ENCODE results near the gene ARSG. TPM values are rescaled to one million over a fixed set of nuclear protein-coding genes. Genes with fewer than 3 reads are reported as not detected.

Gene ARSG
- total and polyA plus RNA-seq, 2 donors (not counting 3 experiments of a cell fraction or from before 2014, with no cell fraction given), result 3.9 to 7.0 TPM

DNA sequence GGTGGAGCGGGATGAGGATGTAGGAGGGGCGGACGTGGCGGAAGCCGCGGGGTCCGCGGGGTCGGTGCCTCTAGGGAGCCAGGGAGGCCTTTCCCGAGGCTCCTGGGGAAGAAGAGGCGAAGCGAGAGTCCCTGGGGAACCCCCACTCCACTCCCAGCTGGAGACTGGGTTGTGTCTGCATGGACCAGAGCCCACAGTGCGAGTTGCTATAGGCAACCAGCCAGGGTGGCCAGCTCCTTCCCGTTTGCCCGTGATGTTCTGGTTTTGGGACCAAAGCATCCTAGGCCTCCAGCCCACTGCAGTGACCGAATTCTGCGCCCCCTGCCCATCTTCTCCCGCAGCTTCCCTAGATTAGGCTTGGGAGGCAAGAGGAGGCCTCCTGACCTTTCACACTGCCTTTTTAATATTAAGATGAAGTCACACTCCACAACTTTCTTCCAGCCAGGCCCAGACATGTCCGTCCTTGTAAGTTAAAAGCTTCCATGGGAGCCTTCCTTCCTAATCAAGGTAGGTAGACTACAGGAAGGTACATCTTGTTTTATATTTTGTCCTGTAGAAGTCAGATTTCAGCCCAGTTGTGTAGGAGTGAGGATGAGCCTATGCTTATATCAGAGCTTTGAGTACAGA is 43.0 kb upstream of the ARSG start:
- intact Hi-C loops (cut with micrococcal nuclease) (loop anchor here (5.0 kb wide), 1 partner anchor 209 kb away; the partner anchor contains the start of gene WIPI1), dilution Hi-C loops (cut with MboI; ENCODE audit: extremely low pct_ligation_motif_present, low sequenced_read_pairs) (no loop called here)
- Histone ChIP-seq H3K4me1 (ENCODE audit: control insufficient read depth, extremely low read depth, insufficient read depth, low read length) (peaks cover 8% of the 10 kb centered on the region), H3K4me2 (ENCODE audit: insufficient read depth, low read length) (peak overlapping the region; percentile 70), H3K27ac (ENCODE audit: insufficient read depth, low read depth, low read length) (peak overlapping the region; percentile 44), H3K4me3 (replicated peaks in 1 of 3; ENCODE audit: insufficient read depth in 1 of 3, low read depth in 1 of 3, low read length in 3 of 3) (peak overlapping the region; percentile 0 to 63 (median 25)), H3K27me3 (ENCODE audit: control insufficient read depth in 2 of 2, insufficient read depth in 2 of 2, low read length in 2 of 2) (no peaks in the 10 kb centered on the region), H3K9me3 (replicated peaks; ENCODE audit: control insufficient read depth, insufficient read depth, low read length) (no peaks in the 10 kb centered on the region), H3K9ac (replicated peaks; ENCODE audit: extremely low read depth, insufficient read depth, low read length) (peak overlapping the region; percentile 80), H4K20me1 (replicated peaks; ENCODE audit: control insufficient read depth, extremely low read depth, insufficient read depth, low read length) (no peaks in the 10 kb centered on the region), H3K9me1 (replicated peaks; ENCODE audit: control insufficient read depth, extremely low read depth, insufficient read depth, low read length) (no peaks in the 10 kb centered on the region), H3K79me2 (ENCODE audit: control insufficient read depth, insufficient read depth, low read length) (no peaks in the 10 kb centered on the region), H2AFZ (ENCODE audit: low read depth, low read length) (peak overlapping the region; percentile 2), H3K36me3 (ENCODE audit: control insufficient read depth in 2 of 2, extremely low read depth in 1 of 2, insufficient read depth in 2 of 2, low read length in 2 of 2) (peaks cover 0 to 2% of the 10 kb centered on the region in 2 experiments)
- ChIA-PET CTCF (interaction anchor here (0.9 to 2.5 kb wide), 12 partner anchors 10 to 213 kb away, joined by 3 to 12 read pairs (median 4); partner anchors contain the start of gene WIPI1), POLR2A (interaction anchor here (1.2 kb wide), 1 partner anchor 209 kb away, joined by 12 read pairs; the partner anchor contains the start of gene WIPI1)
- no peak for TF ChIP-seq MAX (IDR thresholded peaks at IDR 0.05; ENCODE audit: insufficient read depth, insufficient read length)
- no peak for TF ChIP-seq GATA2 (IDR thresholded peaks at IDR 0.05; ENCODE audit: insufficient read depth, insufficient read length, low read depth, low read length)
- TF ChIP-seq MYC (IDR thresholded peaks at IDR 0.05; ENCODE audit: low read depth, low read length), result no peak
- TF ChIP-seq FOS (IDR thresholded peaks at IDR 0.05; ENCODE audit: borderline replicate concordance, insufficient read depth, low read length), result no peak
- no peak for TF ChIP-seq CTCF (IDR thresholded peaks at IDR 0.05; ENCODE audit: extremely low read depth in 1 of 2, insufficient read depth in 1 of 2, low read depth in 1 of 2, low read length in 2 of 2)
- TF ChIP-seq JUN (IDR thresholded peaks at IDR 0.05; ENCODE audit: borderline replicate concordance, insufficient read depth, insufficient read length, low read depth), result no peak
- TF ChIP-seq POLR2A (IDR thresholded peaks at IDR 0.05; ENCODE audit: low read depth, low read length), result no peak
- TF ChIP-seq POLR2AphosphoS5 (IDR thresholded peaks at IDR 0.05; ENCODE audit: insufficient read depth, low read depth, low read length), result no peak
- no peak for TF ChIP-seq EZH2 (IDR thresholded peaks at IDR 0.05; ENCODE audit: borderline replicate concordance, low read depth, low read length, severe bottlenecking)
- FAIRE-seq (no peak), DNase-seq (ENCODE audit: low read depth, low spot score) (no peak)
- BruUV-seq (replicated peaks), result no TSS peak
